Neural crest cell (in vitro differentiated cells): ENCODE measurements around the gene IMPDH2. TPM values are rescaled to one million over a fixed set of nuclear protein-coding genes. Genes with fewer than 3 reads are reported as not detected.

Experiments
- DNase-seq: peaks from one replicate; pipeline ENCODE4 v3.0.0; 2021; ENCODE audit warnings: low read depth, mixed read lengths, low spot score
- H3K27ac Mint-ChIP-seq: one replicate; pipeline ENCODE4 v1.8.0; 2021; ENCODE audit warnings: mild to moderate bottlenecking, mixed read lengths; ENCODE audit not compliant: unreplicated experiment
- H3K27me3 Mint-ChIP-seq: 2 replicates; pipeline ENCODE4 v1.8.0; 2021; ENCODE audit warnings: low read depth, mild to moderate bottlenecking, mixed read lengths
- H3K36me3 Mint-ChIP-seq: 2 replicates; pipeline ENCODE4 v1.8.0; 2021; ENCODE audit warnings: low read depth, mild to moderate bottlenecking, mixed read lengths
- H3K4me1 Mint-ChIP-seq: 2 replicates; pipeline ENCODE4 v1.8.0; 2021; ENCODE audit warnings: mixed read lengths
- H3K4me3 Mint-ChIP-seq: one replicate; pipeline ENCODE4 v1.8.0; 2021; ENCODE audit warnings: mild to moderate bottlenecking, mixed read lengths
- H3K9me3 Mint-ChIP-seq: 2 replicates; pipeline ENCODE4 v1.8.0; 2021; ENCODE audit warnings: mixed read lengths
- total RNA-seq: library from RNA; stranded (reverse); gene quantifications from 2 replicates; pipeline ENCODE4 v1.2.1, GENCODE V29; 2021
- TF ChIP-seq, protein P1 (sequence below): fragments of 200-600 bp; sonication (generic); conservative IDR thresholded peaks from 2 replicates; pipeline ENCODE4 v1.5.0; 2021; ENCODE audit warnings: antibody characterized with exemption, mild to moderate bottlenecking

IMPDH2 gene
- total RNA-seq, 1 donor from 2014 or later, result 259 TPM

DNA sequence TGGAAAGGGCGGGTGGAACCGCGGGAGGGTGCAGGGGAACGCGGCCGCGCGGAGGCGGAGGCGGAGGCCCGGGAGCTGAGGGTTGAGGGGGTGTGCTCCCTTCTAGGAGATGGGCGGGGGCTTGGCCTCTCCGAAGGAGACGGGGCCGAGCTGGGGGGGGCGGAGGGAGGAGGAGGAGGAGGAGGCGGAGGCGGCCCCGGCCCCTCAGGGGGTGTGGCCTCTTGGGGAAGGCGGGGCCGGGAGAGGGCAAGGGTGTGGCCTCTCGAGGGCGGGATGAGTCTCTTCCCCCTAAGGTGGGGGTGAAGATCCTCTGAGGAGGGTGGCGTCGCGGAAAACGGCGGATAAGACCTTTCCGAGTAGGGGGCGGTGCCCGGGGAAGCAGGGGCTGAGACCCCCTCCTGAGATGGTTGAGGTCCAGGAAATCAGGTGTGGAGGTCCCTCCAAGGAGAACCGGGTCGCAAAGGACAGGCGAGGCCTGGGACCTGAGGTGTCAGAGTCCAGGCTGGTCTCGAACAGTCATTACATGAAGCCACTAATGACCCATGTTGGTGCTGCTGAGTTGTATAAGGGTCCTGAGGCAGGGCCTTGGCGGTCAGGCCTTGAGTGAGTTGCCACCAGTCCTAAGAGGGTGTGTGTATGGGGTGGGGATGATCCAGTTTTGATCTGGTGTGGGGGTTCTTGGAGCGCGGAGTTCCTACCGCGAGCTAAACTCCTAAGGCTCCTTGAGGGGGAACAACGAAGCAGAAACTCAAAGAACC, 21.2 kb downstream of the IMPDH2 start:
- H3K27ac Mint-ChIP-seq, result peak overlapping the region; percentile 100
- peaks cover 3% of the 10 kb centered on the region for H3K27me3 Mint-ChIP-seq
- peak; percentile 72 for DNase-seq
- H3K4me3 Mint-ChIP-seq, result peak overlapping the region; percentile 100
- peaks cover 26% of the 10 kb centered on the region for H3K4me1 Mint-ChIP-seq
- peaks cover 10% of the 10 kb centered on the region for H3K36me3 Mint-ChIP-seq
- TF ChIP-seq, protein P1, sequence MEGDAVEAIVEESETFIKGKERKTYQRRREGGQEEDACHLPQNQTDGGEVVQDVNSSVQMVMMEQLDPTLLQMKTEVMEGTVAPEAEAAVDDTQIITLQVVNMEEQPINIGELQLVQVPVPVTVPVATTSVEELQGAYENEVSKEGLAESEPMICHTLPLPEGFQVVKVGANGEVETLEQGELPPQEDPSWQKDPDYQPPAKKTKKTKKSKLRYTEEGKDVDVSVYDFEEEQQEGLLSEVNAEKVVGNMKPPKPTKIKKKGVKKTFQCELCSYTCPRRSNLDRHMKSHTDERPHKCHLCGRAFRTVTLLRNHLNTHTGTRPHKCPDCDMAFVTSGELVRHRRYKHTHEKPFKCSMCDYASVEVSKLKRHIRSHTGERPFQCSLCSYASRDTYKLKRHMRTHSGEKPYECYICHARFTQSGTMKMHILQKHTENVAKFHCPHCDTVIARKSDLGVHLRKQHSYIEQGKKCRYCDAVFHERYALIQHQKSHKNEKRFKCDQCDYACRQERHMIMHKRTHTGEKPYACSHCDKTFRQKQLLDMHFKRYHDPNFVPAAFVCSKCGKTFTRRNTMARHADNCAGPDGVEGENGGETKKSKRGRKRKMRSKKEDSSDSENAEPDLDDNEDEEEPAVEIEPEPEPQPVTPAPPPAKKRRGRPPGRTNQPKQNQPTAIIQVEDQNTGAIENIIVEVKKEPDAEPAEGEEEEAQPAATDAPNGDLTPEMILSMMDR, result no peak
- H3K9me3 Mint-ChIP-seq, result no peaks in the 10 kb centered on the region

DNA sequence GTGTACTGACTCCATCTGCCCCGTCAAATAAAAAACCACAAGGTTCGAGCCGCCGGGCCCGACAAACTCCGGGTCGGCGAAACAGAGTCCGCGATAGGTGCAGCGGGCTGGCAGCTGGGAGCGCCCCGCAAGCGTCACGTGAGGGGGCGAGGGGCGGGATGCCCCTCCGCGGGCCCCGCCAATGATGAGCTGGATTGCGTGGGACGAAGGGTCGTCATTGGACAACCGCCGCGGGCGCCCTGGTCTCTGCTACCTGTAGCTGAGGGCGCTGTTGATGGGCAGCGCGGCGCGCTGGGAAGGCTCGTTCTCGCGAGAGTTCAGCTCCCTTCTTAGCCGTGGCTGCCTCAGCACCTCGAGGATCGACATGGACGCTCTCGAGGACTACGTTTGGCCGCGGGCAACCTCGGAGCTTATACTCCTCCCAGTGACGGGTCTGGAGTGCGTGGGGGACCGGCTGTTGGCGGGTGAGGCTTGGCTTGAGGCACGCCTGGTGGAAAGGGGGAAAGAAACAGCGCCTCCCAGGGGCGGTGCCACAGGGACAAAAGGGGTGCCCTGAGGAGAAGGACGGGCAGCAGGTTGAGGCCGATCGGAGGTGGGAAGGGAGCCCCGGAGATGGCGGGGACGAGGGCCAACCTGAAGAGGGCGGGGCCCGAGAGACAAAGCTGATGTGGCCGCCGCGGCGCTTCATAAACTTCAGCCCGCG, 22.0 kb downstream of the IMPDH2 start, which contains the start of gene WDR6:
TSS of gene WDR6 (plus strand) at position 324 of the 703 bp plus-strand sequence. CDS start at position 365, 41 bp downstream.
- Mint-ChIP-seq H3K4me3 (peak within 1 kb of the TSS; percentile 100), H3K27ac (peak within 1 kb of the TSS; percentile 100), H3K36me3 (peaks cover 10% of the 10 kb centered on the region), H3K27me3 (peaks cover 3% of the 10 kb centered on the region), H3K9me3 (no peaks in the 10 kb centered on the region), H3K4me1 (peaks cover 26% of the 10 kb centered on the region)
- peak; percentile 93 for DNase-seq
- TF ChIP-seq, protein P1, result peak; percentile 47

DNA sequence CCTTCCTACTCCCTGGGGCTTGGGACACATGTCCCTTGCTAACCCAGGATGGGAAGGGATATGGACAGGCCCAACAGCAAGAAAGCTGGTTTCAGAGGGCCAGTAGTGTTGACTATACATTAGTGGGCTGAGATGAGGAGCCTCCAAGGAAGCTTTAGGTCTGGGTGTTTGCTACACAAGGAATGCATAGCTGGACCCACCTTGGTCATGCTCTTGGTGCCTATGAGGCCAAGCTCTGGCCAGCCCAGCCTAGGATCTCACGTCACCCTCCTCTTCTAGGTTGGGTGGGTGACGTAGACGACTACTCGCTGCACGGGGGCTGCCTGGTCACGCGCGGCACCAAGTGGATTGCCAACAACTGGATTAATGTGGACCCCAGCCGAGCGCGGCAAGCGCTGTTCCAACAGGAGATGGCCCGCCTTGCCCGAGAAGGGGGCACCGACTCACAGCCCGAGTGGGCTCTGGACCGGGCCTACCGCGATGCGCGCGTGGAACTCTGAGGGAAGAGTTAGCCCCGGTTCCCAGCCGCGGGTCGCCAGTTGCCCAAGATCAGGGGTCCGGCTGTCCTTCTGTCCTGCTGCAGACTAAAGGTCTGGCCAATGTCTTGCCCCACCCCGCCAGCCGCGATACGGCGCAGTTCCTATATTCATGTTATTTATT, 22.7 kb downstream of the IMPDH2 start:
- H3K27me3 Mint-ChIP-seq, result peaks cover 3% of the 10 kb centered on the region

DNA sequence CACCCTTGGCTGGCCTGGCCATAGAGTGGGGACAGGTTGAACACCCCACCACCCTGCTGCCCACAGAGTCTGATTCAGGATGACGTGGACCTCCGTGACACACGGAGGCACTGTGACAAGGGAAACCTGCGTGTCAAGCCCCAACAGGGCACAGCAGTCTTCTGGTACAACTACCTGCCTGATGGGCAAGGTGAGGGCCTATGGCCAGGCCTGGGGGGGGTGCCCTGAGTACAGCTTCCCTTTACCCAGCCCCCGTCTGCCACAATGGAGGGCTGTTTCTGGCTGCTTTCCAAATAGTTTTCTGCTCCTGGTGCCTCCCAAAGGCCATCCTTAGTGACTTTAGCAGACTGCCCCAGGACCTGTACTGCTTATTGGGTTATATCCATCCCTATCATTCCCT, 23.2 kb downstream of the IMPDH2 start:
- no peak overlapping the region for H3K27ac Mint-ChIP-seq
- H3K9me3 Mint-ChIP-seq, result no peaks in the 10 kb centered on the region
- H3K4me3 Mint-ChIP-seq, result peak overlapping the region; percentile 100
- H3K36me3 Mint-ChIP-seq, result peaks cover 10% of the 10 kb centered on the region
- TF ChIP-seq, protein P1, result no peak
- peaks cover 26% of the 10 kb centered on the region for H3K4me1 Mint-ChIP-seq
- no peak for DNase-seq
- H3K27me3 Mint-ChIP-seq, result peaks cover 3% of the 10 kb centered on the region

More for the DNA sequence above, 22.7 kb downstream of the IMPDH2 start:
- Mint-ChIP-seq H3K9me3 (no peaks in the 10 kb centered on the region), H3K27ac (peak overlapping the region; percentile 100), H3K4me1 (peaks cover 26% of the 10 kb centered on the region), H3K4me3 (peak overlapping the region; percentile 100), H3K36me3 (peaks cover 10% of the 10 kb centered on the region)
- DNase-seq, result no peak
- TF ChIP-seq, protein P1, result no peak

DNA sequence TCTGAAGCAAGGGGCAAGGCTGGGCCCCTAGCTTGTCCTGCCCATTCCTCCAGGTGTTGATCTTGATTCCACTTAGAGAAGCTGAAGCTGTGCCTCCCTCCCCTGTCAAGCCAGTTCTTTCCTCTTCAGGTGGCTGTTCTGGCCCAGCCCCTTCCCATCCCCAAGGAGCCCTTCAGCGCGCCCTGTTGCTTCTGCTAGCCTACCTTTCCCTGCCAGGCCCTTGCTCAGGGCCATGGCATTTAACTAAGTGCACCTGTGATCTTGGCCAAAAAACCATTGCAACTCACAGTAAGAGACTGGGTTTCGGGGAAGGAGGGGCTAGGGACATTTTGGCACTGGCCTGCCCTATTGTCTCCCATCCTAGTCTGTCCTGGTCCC, 23.9 kb downstream of the IMPDH2 start:
- Mint-ChIP-seq H3K27ac (no peak overlapping the region), H3K9me3 (no peaks in the 10 kb centered on the region), H3K36me3 (peaks cover 10% of the 10 kb centered on the region), H3K4me1 (peaks cover 26% of the 10 kb centered on the region), H3K27me3 (peaks cover 3% of the 10 kb centered on the region), H3K4me3 (peak overlapping the region; percentile 44)
- TF ChIP-seq, protein P1, result no peak
- DNase-seq, result no peak
